Measurements from ENCODE around the gene CAMKK2.
"Not testable (repeated sequence)": the region's sequence is repeated elsewhere in the genome, so short reads cannot be mapped to it uniquely, and the experiment has no call there.

The CAMKK2 gene

DNA sequence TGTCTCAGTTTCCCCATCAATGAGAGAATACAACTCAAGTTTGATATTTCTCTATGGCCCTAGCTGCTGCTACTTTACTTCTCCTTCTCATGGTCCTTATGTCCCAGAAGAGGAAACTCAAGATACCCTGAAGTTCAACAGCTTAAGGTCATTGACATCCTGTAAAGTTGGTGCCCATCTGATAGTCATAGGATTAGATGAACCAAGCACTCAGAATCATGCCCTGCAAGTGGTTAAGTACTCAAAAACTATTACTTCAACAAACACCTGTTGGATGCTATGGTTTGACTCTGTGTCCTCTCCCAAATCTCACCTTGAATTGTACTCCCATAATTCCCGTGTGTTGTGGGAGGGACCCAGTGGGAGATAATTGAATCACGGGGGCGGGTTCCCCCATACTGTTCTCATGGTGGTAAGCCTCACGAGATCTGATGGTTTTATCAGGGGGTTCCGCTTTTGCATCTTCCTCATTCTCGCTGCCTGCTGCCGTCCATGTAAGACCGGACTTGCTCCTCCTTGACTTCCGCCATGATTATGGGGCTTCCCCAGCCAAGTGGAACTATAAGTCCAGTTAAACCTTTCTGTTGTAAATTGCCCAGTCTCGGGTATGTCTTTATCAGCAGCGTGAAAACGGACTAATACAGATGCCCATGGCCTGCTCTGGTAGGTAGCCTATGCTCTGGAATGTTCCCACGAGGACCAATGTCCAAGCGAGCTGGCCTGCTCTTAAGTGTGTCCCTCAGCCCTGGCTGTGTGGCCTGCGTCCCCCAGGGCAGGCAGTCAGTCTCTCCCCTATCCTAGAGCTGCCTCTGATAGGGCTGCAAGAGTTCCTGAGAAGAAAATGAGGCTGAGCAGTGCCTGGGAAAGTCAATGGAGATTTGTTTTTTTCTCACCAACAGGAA is 18.1 kb downstream of the CAMKK2 start:
- DNase-seq: no peak

- DNase-seq: no peak
These were observed 19.1 kb downstream of the CAMKK2 start for GRCh38 chr12:121277374-121277759.

- no peak for DNase-seq
These were observed 22.3 kb downstream of the CAMKK2 start for GRCh38 chr12:121274036-121274763.

DNA sequence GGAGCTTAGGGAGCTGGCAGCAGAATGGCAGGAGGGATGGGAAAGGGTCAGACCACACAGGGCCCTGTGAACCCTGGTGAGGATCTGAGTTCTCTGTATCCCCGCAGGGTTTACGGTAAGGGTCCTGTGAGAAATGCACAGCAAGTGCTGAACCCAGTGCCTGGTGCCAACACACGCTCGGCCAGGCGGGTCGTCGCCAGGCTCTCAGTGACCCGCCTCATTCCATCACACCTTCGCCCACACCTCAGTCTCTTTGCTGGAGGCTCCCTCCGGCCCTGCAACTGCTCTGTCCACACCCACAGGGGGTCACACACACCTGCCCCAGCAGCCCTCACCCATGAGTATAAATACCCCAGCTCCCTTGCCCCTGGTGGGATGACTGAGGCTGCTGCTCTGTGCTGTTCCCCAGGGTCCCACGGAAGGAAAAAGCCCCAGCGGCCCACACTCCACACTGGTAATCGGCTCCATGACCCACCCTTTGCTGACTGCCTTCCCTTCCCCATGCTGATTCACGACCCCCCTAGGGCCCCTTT is 23.1 kb downstream of the CAMKK2 start:
- no peak for DNase-seq

GRCh38 chr12:121267822-121268221 is 28.7 kb downstream of the CAMKK2 start:
- no peak for DNase-seq

DNA sequence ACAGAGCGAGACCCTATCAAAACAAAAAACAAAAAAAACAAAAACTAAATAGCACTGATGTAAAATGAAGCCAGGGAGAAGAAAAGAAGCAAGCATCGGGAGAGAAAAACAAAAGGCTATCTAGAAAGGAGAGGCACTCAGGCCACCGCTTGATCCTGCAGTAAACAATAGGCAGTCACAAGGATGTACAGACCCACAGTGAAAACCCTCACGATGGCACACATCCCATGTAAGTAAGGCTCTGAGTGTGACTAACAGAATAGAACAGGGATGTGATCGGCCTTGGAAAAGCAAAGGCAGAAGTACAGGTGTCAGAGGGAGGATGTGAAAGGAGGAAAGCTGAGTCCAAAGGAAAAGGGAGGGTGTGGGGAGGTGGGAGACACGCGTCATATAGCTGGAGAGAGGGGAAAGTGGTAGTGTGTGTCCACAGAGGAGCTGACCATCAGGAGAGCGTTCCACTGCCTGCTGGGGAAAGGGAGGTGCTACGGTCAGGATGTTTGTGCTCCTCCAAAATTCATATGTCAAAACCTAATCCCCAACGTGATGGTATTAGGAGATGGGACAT is 31.5 kb downstream of the CAMKK2 start:
- DNase-seq: no peak

DNA sequence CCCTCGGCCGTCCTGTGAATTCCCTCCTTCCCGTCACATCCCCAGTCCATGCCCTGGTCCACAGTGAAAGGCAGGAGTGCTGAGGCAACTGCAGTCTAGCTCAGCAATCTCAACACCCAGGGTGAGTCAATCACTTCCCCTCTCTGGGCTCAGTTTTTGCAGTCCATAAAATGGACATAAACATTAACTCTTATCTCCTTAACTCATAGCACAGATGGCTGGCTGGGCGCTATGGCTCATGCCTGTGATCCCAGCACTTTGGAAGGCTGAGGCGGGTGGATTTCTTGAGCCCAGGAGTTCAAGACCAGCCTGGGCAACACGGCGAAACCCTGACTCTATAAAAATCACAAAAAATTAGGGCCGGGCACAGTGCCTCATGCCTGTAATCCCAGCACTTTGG is 32.4 kb downstream of the CAMKK2 start:
- DNase-seq: no peak

DNA sequence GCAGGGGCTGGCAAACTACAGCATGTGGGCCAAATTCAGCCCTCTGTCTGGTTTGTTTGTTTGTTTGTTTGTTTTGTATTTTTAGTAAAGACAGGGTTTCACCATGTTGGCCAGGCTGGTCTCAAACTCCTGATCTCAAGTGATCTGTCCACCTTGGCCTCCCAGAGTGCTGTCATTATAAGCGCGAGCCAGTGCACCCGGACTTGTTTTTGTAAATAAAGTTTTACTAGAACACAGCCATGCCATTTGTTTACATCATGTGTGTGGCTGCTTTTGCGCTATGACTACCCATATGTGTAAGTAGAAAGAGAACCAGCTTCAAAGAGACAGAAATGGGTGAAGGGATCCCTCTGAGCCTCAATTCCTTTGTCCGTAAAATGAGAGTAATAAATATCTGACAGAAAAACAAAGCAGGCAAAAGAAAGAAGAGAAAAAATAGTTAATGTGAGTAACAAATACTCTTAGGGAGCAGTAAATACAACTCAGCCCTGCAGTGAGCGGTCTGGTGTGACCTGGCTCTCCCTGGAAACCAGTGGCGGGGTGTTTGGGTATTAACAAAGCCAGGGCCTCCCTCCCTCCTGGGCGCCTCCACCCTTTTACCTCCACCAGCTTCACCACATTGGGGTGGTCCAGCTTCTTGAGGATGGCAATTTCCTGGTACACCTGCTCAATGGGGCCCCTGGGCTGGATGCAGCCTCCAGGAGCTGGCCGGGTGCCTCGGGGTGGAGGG is 33.1 kb downstream of the CAMKK2 start:
- DNase-seq: no peak

DNA sequence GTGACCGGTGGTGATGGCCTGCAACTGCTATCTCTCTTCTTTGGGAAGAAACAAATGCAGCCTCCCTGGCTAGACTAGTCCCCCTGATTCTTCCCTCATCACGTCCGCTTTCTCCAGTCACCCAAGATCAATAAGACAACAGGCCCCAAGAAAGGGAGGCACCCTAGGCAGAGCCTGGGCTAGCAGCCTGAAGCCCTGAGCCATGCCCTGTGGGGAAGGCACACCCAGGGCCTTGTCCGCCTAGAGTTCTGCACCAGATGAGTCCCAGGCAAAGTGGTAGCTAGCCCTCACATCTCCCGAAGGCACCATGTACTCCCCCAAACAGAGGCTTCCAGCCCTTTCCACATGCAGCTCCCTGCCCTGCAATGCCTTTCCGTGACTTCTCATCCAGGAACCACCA is 35.1 kb downstream of the CAMKK2 start:
- DNase-seq: no peak

- DNase-seq: no peak
These were observed 36.4 kb downstream of the CAMKK2 start for GRCh38 chr12:121260091-121260490.

- DNase-seq: no peak
These were observed 37.4 kb downstream of the CAMKK2 start for GRCh38 chr12:121259074-121259473.

DNA sequence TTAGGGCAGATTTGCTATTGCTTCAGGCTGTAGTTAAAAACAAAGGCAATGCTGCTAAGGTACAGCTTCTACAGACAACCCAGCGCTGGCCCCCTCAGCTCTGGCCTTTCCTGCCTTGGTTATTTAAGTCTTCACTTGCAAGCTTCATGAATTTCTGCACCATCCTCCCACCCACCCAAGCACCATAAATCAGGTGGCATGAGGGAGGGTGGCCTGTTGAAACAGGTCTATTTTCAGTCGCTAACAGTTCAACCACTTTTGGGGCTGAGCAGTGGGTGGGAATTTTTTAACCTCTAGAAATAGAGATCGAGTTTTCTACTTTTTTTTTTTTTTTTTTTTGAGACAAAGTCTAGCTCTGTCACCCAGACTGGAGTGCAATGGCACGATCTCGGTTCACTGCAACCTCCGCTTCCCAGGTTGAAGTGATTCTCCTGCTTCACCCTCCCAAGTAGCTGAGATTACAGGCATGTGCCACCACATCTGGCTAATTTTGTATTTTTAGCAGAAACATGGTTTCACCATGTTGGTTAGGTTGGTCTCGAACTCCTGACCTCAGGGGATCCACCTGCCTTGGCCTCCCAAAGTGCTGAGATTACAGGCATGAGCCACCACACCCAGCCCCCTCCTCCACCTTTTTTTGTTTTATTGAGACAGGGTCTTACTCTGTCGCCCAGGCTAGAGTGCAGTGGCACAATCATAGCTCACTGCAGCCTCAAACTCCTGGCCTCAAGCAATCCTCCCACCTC is 38.6 kb downstream of the CAMKK2 start:
- DNase-seq: not testable (repeated sequence)

DNA sequence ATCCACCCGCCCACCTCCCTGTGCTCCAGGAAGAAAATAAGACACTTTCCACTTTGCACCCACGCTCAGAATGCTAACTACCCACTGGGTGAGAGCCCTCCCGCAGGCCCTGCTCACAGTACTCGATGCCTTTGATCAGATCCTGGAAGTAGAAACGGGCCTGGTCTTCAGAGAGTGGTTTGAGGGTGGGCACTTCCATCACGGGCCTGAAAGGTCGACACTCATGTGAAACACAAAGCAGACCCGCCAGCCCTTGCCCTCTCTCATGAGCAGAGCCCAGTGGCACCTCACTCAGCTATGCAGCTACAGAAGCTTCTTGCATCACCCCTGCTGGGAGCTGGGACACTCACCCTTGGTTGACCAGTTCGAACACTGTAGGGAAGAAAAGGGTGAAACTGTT is 41.1 kb downstream of the CAMKK2 start:
- no peak for DNase-seq

GRCh38 chr12:121253638-121254335 is 42.7 kb downstream of the CAMKK2 start:
- DNase-seq: no peak

DNA sequence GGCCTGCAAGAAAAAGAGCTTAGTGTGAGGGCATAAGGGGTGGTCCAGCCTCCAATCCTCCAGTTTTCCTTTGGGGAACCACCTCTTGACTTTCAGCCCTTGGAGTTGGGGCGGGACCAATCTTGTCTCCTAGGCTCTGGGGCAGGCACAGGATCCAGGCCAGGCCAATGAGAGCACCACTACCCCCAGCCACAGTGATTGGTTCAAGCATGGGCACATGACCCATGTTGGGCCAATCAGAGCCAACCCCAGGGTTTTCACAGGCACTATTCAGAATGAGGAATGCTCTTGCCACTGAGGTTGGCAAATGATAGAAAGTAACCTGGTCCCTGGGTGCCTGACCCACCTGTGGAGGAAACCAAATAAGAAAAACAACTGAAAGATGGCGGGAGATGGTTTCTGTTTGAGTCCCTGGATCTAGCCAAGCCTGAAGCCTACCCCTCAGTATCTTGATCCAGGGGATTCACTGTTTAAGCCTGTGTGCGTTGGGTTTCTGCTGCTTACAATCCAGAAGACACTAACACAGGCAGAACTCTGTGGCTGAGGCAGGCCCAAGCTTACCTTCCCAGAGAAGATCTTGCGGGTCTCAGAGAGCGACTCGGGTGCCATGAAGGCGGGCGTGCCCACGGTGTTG is 43.7 kb downstream of the CAMKK2 start:
- DNase-seq: no peak

GRCh38 chr12:121251838-121252237 is 44.7 kb downstream of the CAMKK2 start:
- DNase-seq: no peak

DNA sequence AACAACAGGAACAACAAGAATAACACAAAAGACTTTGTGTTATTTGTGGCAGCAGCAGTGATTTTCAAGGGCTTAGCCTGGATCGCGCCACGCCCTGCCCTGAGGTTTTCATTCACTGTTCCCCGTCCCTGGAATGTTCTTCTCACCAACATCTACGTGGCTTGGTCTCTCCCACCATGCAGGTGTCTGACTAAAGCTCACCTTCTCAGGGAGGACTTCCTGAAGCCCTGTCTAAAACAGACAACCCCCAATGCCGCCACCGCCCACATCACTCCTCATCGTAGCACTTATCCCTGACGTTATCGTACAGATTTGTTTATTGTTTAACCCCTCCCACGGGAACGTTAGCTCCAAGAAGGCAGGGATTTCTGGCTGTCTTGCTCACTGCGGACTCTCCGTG is 46.1 kb downstream of the CAMKK2 start:
- no peak for DNase-seq

DNA sequence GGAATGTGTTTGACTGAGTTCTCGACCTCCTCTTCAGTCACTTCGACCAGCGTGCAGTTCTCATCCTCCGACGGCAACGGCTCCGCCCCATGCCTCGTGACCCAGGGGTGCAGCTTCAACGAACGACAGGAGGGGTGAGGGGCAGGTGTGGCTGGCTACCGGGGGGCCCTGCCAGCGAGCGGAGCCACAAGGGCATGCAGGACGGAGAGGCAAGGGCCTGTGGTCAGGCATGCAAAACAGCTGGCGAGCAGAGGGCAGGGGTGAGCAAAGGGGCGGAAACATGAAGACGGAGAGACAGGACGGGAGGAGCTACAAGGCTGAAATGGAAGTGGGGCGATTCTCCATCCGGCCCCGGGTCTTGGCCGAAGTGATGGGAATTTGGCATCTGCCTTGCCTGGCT is 47.9 kb downstream of the CAMKK2 start:
- DNase-seq: no peak

- no peak for DNase-seq
These were observed 49.5 kb downstream of the CAMKK2 start for GRCh38 chr12:121246893-121247557.

DNA sequence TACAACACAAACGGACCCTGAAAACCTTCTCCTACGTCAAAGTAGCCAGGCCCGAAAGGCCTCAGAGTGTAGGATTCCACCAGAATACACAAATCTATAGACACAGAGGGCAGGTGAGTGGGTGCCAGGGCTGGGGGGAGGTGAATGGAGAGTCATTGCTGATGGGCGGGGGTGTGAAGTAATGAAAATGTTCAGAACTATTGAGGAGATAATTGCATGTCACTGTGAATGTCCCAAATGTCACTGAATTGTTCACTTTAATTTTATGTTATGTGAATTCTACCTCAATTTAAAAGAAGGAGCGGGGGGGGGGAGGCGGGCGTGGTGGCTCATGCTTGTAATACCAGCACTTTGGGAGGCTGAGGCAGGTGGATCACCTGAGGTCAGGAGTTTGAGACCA is 50.6 kb downstream of the CAMKK2 start:
- no peak for DNase-seq

GRCh38 chr12:121245031-121245430 is 51.5 kb downstream of the CAMKK2 start:
- no peak for DNase-seq

Data from NCI-H146 (cell line).